8988T (cell line): ENCODE measurements around the gene OST4.

ENCODE experiments used
- DNase-seq: peaks from one replicate; pipeline ENCODE4 v3.0.0; 2011

The OST4 gene

GRCh38 chr2:27023740-27024139, 47.7 kb downstream of the OST4 start:
- no peak for DNase-seq

- no peak for DNase-seq
These were observed 50.0 kb downstream of the OST4 start for GRCh38 chr2:27021253-27022049.
